ENCODE data around the gene STEAP4.

- TF ChIP-seq RARB (CRISPR knock-in tag; IDR thresholded peaks at IDR 0.05), result no peak
- TF ChIP-seq MAZ (IDR thresholded peaks at IDR 0.05; ENCODE audit: borderline replicate concordance, low read depth, low read length), result no peak
- TF ChIP-seq EP300 (IDR thresholded peaks at IDR 0.05), result no peak
- TF ChIP-seq SMC3 (IDR thresholded peaks at IDR 0.05), result no peak
- no peak for TF ChIP-seq POLR2A (IDR thresholded peaks at IDR 0.05; ENCODE audit: low read length)
- no peak for TF ChIP-seq SREBF2 (IDR thresholded peaks at IDR 0.05)
- no peak for TF ChIP-seq REST (IDR thresholded peaks at IDR 0.05)
- no peak for TF ChIP-seq HOXA7 (CRISPR knock-in tag; IDR thresholded peaks at IDR 0.05)
- no peak for TF ChIP-seq MYC (IDR thresholded peaks at IDR 0.05; ENCODE audit: borderline replicate concordance, low read length)
Observed at GRCh38 chr7:88309819-88310218, 3.1 kb upstream of the STEAP4 start.

All from A549 (cell line).